GM10266 (cell line): ENCODE data around the gene RPLP2.

Experiments
- DNase-seq: peaks from one replicate; pipeline ENCODE4 v3.0.0; 2012; ENCODE audit errors: extremely low spot score
- CTCF ChIP-seq: IDR thresholded peaks from 2 replicates; pipeline ENCODE4 v1.5.1; 2012; ENCODE audit warnings: mild to moderate bottlenecking, low read depth; ENCODE audit not compliant: control insufficient read depth, insufficient read depth; ENCODE audit errors: missing control alignments

Gene RPLP2

GRCh38 chr11:820655-821511, 11.1 kb downstream of the RPLP2 start:
- TF ChIP-seq CTCF, result no peak

GRCh38 chr11:821512-822371, 12.0 kb downstream of the RPLP2 start:
- no peak for DNase-seq
- TF ChIP-seq CTCF, result no peak

More at GRCh38 chr11:820655-821511, 11.1 kb downstream of the RPLP2 start:
- no peak for DNase-seq

GRCh38 chr11:823441-824291, 13.9 kb downstream of the RPLP2 start:
- no peak for TF ChIP-seq CTCF
- DNase-seq, result no peak

- DNase-seq, result no peak
- no peak for TF ChIP-seq CTCF
Observed at GRCh38 chr11:824292-824880, 14.6 kb downstream of the RPLP2 start.

- DNase-seq, result no peak
- no peak for TF ChIP-seq CTCF
Observed at GRCh38 chr11:824942-825341, 15.2 kb downstream of the RPLP2 start.

GRCh38 chr11:825366-826226, 15.8 kb downstream of the RPLP2 start:
- no peak for DNase-seq
- no peak for TF ChIP-seq CTCF
